Hypothalamus (tissue), 51 donors: Measurements from ENCODE around the gene RXRB.
"Not testable (repeated sequence)": the region's sequence is repeated elsewhere in the genome, so short reads cannot be mapped to it uniquely, and the experiment has no call there.

Experiments used
- DNase-seq, 51 donors: peaks; one replicate each; lab custom pipeline; 2025; lab: John Stamatoyannopoulos, UW

Gene RXRB

GRCh38 chr6:33165581-33166258, 34.7 kb downstream of the RXRB start:
- DNase-seq: no peak

DNA sequence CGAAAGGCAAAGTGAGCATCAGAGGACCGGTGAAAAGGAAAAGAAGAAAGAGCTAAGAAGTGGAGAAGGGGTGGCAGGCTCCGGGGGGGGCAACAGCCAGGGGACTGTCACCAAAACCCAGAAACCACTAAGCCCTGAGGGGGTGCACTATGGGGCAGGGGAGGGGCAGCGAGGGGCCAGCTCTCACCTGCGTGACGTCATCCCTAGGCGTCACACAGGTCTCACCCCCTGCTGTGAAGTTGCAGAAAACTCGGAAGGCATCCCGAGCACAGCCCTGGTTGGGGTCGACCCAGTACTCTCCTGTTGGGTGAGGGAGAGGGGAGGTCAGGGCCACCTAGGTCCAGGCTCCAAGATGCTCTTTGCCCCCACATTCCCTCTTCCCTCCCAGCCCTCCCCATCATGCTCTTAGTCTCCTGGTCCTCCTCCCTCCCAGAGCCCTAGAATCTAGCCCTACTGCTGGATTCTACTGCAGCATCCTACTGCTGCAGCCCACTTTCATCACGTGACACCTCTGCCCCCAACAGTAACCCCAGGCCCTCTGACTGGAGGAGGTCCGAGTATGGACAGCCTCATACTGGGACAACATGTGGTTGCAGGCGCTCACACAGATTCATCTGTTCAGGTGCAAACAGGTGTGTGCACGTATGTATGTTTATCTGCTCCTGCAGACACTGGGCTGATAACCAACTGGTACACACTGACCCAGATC, 35.6 kb downstream of the RXRB start:
- DNase-seq: no peak

- no peak for DNase-seq
Observed at GRCh38 chr6:33164176-33164575, 36.3 kb downstream of the RXRB start.

DNA sequence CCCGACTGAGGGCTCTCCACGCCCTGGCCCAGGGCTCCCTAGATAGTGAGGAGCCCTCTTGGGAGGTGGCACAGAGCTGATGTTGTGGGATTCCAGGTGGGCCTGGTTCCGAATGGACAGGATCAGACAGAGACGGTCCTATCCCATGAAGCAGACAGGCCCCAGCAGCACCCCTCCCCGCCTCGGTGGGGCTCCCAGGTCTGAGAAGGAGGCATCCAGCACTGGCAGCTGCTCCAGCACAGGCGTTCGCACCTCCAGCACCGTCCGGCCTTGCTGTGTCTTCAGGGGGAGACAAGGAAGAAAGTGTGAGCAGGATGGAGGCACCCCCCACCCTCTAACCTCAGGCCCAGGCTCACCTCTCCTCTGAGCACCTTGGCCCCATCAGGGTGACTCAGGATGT, 36.9 kb downstream of the RXRB start:
- DNase-seq: no peak

DNA sequence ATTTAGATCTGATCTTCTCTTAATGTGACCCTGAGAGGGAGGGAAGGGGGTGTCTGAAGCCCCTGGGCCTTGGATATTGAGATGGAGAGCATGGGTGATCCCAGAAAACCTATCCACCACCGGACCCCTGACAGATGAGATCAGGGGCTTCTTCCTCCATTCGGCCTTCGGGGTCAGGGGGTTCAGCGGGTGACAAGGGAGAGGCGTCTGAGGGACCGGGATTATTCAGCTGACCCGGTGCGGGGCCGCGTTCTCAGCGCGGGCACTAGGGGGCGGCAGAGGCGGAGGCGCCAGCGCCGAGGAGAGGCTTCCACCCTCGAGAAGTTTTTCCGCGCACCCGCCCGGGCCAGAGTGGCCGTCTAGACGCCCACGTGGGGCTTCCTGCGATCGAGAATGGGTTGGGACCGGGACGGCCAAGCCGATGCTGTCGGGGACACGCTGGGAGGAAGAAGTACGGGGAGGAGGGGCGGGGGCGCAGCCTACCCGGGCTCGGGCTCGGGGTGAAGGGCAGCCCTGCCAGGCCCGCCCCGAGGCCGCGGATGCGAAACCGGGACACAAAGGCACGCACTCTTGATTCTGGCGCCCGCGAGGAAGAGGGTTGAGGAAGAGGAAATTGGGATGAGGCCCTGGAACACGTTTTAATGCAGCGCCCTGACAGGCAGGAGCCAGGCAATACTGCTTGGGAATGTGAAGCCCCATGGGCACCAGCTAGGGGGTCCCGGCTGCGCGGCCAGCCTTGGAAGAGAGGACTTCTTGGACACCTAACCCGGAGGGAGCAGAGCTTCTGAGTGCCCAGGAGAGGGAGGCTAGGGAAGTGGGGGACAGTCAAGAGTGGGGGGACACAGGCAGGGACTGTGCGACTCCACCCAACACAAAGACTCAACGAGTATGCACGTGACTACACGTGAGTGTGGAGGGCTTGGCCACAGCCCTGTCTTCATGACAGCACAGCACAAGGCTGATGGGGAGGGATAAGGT, 38.8 kb downstream of the RXRB start:
- peak; percentile 14 to 84 (median 52) for DNase-seq

GRCh38 chr6:33160728-33161344, 39.6 kb downstream of the RXRB start:
- DNase-seq: peak in 12 of 51 donors; percentile 4 to 48 (median 24)

- no peak for DNase-seq
Observed at GRCh38 chr6:33160096-33160495, 40.4 kb downstream of the RXRB start.

GRCh38 chr6:33156964-33157363, 43.5 kb downstream of the RXRB start:
- DNase-seq: no peak

DNA sequence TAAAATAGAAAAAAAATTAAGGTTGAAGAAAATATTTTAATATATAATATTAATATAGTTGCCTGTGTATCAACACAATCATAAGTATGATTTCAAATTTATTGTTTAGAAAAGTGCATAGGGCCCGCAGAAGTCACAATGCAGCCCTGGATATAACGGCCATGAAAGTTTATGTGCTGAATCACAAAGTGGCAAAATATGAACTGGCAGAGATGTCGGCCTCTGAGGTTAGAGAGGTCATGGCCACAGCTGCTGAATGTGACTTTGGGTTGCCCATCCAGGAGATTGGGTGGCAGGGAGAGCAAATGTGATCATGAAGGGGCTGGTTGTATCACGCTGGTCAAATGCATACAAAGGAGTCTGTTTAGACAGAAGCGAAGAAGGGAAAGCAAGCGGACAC, 43.9 kb downstream of the RXRB start:
- DNase-seq: no peak

DNA sequence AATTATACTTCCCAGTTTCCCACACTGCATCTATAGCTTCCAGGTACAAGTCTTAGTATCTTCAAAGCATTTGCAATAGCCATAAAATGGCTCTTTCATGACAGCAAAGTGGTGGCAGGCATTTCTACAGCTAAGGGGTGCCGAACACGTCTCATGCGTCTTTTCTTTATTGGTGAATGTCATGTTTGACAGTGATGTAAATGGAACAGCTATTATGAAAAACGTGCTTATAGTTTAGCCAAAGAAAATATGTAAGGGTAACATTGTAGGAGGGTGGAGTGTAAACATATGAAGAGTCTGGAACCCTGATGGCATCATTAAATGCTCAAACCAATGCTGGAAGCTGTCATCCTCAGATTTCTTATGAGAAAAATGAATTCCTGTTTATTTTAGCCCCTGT, 46.1 kb downstream of the RXRB start:
- no peak for DNase-seq

- DNase-seq: no peak
Observed at GRCh38 chr6:33151050-33151449, 49.4 kb downstream of the RXRB start.

- not testable (repeated sequence) for DNase-seq
Observed at GRCh38 chr6:33150560-33150959, 49.9 kb downstream of the RXRB start.

DNA sequence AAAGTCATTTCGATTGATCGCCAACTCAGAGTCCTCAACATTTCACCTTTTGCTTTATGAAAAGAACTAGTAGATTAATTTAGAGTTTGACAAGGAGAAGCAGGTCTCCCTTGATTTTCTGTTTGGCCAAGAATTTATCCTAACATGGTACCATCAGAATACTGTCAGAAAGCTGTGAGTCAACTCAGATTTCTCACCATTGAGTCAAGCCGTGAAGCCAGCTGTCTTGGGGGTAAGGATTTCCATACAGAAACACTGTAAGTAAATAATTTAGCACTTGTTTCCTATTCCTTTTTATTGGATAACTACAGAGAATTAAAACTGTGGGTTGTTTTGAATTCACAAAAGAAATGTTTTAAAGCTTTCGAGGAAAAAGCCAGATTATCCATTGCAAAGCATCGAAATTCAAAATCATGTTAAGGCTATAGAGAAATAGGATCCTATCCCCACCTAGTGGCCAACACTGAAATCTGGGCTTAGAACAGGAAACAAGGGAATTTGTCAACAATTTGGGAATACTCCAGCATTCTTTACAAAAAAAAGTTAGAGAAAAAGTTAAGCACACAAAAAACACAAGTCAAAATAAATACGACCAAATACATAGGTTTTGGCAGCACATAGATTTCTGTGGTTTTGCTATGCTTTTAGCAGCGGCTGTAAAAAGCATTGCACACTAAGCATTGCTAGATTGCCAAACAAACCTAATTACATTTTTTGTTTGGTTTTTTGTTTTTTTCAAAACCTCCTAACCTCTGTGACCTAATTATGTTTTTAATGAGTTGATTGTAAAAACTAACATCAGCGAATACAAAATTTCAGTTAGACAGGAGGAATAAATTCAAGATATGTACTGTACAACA, 52.4 kb downstream of the RXRB start:
- peak in 8 of 51 donors; percentile 2 to 21 (median 6) for DNase-seq

GRCh38 chr6:33144373-33144772, 56.1 kb downstream of the RXRB start:
- DNase-seq: peak in 11 of 51 donors; percentile 1 to 25 (median 9)
